HG03095 (cell line): Measurements from ENCODE around the gene CFAP69.

ENCODE experiments used
- ATAC-seq: cut with Tn5 transposase; IDR thresholded peaks from one replicate; pipeline ENCODE4 v1.9.1; 2021; ENCODE audit warnings: moderate library complexity; ENCODE audit not compliant: unreplicated experiment

Gene CFAP69, protein sequence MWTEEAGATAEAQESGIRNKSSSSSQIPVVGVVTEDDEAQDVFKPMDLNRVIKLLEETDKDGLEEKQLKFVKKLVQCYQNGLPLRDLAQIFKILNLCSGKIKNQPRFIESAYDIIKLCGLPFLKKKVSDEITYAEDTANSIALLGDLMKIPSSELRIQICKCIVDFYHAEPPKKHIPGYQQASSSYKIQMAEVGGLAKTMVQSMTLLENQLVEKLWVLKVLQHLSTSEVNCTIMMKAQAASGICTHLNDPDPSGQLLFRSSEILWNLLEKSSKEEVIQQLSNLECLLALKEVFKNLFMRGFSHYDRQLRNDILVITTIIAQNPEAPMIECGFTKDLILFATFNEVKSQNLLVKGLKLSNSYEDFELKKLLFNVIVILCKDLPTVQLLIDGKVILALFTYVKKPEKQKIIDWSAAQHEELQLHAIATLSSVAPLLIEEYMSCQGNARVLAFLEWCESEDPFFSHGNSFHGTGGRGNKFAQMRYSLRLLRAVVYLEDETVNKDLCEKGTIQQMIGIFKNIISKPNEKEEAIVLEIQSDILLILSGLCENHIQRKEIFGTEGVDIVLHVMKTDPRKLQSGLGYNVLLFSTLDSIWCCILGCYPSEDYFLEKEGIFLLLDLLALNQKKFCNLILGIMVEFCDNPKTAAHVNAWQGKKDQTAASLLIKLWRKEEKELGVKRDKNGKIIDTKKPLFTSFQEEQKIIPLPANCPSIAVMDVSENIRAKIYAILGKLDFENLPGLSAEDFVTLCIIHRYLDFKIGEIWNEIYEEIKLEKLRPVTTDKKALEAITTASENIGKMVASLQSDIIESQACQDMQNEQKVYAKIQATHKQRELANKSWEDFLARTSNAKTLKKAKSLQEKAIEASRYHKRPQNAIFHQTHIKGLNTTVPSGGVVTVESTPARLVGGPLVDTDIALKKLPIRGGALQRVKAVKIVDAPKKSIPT

DNA sequence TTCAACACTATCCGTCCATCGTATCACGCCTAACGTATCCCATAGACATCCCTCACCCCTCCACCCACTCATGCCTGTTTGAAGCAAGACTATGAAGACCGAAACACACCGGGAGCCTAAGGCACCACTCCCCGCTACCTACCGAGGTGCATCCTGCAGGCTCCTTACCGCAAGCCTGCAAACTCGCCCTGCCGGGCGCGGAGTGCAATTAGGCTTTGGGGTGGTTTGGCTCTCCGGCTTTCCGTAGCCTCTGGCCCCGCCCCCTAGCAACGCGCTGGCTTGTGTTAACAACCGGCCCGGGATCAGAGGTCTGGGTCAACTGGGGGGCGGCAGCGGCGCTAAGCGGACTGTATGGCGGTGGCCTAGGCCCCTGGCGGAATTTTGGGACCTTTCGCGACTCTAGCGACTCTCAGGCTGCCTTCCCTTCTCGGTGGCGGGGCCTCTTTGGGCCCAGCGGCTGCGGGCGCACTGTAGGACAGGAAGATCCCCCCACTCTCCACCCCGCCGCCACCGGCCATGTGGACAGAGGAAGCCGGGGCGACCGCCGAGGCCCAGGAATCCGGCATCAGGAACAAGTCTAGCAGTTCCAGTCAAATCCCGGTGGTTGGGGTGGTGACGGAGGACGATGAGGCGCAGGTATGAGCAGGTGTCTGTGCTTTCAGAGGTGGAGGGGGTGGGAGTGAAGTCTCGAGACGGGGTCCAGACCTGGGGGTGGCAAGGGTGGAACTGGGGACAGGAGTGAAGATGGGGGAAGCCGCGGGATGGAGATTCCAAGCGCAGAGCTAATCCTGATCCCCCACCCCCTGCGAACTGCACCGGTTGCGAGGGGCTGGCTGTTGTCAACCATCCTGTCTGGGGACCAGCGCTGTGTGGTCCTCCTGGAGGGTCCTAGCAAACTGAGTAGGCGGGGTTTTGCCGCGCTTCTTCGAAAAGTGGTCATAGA is at the start of gene CFAP69:
TSS of gene CFAP69 (plus strand) at position 266 of the 943 bp plus-strand sequence. CDS start at position 517, 251 bp downstream.
- ATAC-seq = peak; percentile 85

DNA sequence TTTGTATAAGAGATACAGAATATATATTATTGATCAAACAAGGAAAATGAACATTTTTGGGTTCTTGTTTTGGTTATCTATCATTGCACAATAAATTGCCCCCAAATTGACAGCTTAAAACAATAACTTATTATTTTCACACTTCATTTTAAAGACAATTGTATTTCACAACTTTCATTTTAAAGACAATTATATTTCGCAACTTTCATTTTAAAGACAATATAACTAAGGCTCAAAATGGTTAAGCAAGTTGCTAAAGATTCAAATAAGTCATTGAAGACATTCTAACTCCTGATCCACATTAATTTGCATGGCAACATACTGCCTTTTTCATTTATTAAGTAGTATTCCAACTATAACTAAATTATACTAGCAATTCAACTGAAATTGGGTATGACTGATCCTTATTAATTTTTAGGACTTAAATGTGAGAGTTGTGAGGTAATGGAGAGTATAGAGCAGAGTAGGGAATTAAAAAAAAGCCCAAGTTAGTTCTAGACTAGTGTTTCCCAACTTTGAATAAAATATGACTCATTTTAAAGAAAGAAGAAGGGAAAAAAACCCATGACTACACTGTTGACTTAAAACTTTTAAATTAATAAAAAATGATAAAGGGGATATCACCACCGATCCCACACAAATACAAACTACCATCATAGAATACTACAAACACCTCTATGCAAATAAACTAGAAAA is 43.3 kb upstream of the CFAP69 start:
- no peak for ATAC-seq

DNA sequence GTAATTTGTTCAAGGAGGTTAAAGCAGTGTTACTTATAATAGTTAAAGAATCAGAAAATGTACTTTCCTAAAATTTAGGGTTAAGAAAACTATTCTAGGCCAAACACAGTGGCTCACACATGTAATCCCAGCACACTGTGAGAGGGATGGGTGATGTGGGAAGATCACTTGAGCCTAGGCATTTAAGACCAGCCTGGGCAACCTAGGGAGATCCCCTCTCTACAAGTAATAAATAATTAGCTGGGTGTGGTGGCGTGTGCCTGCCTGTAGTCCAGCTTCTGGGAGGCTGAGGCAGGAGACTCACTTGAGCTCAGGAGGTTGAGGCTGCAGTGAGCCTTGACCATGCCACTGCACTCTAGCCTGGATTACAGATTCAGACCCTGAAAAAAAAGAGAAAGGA is 37.0 kb upstream of the CFAP69 start:
- no peak for ATAC-seq

DNA sequence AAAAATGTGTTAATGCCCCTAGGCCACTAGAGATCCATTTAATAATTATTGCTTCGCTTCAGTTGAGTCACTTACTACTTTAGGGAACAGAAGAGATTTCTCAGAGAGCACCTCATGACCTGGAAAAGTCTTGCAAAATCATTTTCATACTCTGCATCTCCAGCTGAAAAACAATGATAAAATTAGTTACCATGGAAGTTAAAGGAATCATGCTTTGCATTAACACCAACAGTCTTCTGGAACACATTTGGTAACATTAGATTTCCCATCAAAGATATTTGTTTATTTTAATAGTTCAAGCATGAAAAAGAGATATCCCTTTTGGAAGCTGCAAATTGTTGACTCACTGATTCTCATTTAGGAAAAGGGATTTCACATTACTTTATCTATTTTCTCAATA is 35.2 kb upstream of the CFAP69 start:
- no peak for ATAC-seq

DNA sequence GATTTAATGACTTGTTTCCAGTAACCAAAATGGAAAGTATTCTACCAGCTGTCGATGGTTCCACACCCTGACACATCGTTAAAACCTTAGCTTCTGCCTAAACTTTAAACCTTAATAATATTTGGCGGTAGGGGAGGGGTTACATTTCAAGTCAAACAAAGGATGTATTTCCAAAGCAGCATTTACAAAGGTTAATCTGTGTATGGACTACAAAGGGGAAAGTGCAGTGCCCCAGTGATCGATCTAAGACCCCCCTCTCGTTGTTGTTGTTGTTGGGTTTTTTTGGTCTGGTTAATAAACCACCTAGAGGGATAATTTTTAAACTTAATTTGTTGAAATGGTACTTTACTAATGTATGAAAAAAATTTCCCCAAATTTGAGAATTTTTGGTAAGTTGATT is 34.5 kb upstream of the CFAP69 start:
- ATAC-seq = no peak

DNA sequence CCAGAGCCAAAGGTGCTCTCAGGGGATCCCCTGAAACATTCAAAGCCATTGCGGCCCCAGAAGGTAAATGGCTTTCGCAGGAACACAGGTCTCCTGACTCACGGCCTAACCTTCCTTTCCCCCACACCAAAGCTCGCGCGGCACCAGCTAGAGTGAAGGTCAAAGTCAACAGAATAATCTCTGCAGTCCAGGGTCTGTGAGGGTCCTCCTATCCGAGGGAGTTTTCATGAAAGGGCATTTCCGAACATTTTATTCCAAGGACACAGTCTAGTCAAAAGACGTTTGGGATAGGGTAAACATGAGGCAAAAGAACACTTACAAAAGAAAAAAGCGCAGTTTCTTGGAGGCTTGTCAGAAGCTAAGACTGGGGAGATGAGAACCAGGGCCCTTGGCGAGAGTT is 34.0 kb upstream of the CFAP69 start:
- ATAC-seq = no peak

DNA sequence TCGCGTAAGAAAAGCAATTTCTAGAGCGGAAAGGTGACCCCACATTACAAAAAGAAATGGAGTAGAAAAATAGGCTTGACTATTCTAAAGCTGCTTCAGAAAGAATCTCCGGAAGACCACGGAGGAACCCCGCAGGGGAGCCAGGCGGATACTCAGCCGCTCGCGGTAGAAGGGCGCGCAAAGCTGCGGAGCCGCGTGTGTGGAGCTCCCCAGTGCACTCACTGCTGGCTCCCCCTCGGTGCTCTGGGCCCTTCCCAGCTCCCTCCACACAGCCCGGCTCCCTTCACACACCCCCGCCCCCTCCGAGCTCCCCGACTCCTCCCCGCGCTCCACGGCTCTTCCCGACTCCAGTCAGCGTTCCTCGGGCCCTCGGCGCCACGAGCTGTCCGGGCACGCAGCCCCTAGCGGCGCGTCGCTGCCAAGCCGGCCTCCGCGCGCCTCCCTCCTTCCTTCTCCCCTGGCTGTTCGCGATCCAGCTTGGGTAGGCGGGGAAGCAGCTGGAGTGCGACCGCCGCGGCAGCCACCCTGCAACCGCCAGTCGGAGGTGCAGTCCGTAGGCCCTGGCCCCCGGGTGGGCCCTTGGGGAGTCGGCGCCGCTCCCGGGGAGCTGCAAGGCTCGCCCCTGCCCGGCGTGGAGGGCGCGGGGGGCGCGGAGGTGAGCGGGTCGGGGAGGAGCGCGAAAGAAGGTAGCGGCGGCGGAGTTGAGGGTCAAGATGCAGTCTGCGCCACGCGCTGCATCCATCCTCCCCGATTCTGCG is 33.4 kb upstream of the CFAP69 start, which contains the start of gene STEAP2:
TSS of gene STEAP2 (plus strand) at position 350 of the 758 bp plus-strand sequence. CDS start 13,343 bp downstream, outside the sequence.
- ATAC-seq = peak; percentile 89

DNA sequence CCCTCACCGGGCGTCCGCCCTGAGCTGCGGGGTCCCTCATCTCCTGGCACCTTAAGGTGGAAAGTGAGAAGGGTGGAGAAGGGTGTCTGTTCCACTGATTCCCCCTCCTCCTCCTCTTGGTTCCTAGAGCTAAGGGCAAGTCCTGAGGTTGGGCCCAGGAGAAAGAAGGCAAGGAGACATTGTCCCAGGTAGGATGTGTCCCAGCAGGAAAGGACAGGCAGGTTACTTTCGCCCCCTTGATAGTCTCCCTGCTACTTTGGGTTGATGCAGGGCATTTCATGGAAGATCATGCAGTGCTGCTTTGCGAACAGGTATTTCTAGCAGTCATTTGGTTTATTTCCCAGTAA is 32.9 kb upstream of the CFAP69 start:
- ATAC-seq = no peak

DNA sequence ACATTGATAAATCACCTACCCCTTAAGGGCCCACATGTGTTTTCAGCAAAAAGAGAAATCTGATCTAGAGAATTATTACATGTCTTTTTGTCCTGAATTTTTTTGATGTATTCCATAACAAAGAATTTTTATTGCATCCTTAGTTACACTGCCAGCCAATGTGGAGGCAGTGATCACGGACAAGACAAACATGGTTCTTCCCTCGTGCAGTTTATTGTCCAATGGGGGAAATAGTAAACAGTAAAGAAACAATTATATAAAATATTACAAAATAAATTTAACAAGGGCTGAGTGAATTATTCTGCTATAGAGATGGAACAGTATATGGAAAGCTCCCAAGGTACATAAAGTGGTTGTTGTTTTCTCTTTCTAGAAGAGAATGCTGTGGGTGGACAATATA is 31.5 kb upstream of the CFAP69 start:
- no peak for ATAC-seq

DNA sequence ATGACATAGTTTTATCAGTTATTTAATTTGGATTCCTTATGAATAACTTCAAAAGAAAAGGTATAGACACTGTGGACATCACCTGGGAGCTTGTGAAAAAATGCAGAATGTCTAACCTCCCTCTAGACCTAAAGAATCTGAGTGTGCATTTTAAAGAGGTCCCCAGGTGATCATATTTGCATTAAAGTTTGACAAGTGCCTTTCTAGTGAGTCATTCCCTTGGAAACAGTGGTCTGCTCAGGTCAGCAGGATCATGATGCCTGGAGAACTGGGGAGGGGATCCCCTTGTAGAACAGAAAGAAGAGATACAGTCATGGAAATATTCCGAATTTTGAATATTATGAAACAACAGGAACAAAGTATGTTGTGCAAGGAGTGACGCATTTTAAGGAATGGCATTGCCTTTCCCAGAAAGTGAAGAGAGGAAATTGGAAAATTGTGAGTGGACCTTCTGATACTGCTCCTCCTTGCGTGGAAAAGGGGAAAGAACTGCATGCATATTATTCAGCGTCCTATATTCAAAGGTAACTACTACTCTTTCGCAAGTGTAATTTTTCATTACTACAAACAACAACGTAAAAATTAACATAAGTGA is 28.8 kb upstream of the CFAP69 start:
- ATAC-seq = no peak

DNA sequence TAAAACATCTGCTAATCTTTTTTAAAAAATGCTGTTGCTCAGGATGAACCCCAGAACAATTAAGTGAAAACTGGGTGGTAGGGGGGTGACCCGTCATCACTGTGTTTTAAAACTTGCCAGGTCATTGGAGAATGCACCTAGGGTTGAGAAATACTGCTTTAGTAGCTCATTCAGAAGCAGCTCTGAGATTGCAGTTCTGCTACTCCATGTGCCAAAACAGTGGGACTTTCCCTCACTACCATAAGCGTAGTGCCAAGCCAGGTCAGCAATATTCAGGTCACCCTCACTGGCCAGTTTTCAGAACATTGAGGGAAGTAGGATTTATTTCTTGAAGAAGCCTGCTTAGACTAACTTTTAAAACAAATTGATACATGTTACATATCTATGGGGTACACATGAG is 28.2 kb upstream of the CFAP69 start:
- no peak for ATAC-seq

DNA sequence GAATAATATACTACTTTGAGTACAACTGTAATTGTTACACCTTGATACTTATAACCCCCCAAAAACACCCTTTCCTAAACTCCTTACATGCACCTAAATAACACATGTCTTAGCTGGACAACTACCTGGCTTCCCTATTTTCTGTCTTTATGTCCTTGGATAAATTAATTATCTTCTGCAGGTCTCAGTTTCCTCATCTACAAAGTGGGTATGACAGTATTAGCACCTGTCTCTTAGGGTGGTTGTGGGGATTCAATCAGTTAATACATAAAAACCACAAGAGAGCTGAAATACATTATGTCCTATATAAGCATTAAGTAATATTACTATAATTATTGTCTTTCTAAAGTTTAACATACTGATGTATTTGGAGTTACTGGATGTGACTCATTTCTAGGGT is 22.6 kb upstream of the CFAP69 start:
- ATAC-seq = no peak

DNA sequence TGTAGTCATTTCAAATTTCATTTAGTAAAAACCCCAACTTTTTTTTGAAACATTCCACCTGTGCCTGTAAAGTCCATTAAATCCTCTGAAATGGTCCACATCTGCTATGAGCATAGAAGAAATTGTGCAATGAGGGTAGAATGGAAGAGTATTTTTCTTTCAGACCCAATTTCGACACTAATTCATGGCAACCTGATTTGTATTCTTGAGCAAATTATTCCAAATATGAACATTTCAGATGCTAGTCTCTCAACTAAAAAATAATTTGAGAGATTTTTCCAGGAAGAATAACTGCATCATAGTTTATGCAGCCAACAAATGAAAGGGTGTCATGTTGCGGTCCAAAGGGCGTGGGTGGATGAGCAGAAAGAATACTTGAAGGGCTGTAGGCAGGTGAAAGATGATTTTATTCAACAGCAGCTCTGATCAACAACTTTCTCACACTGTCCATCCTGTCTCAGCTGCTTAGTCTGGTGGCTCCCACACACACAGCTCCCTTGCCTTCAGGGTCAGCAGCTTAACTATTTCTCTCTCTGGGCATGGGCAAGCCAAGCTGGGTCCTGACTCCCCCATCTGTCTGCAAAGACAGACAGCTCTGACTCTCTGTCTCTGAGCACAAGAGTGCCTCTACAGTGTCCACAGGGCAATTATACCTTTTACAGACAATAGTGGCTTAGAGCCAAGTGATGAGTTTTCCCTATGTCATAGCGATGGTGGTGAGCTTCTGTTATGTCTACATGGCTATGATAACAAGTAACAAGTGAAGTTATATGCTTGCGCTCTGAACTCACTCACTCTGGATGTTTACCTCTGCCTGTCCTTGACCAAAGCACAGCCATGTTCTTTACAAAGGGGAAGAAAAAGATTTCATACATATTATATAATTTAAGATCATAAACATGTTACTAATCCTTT is 21.9 kb upstream of the CFAP69 start:
- no peak for ATAC-seq

DNA sequence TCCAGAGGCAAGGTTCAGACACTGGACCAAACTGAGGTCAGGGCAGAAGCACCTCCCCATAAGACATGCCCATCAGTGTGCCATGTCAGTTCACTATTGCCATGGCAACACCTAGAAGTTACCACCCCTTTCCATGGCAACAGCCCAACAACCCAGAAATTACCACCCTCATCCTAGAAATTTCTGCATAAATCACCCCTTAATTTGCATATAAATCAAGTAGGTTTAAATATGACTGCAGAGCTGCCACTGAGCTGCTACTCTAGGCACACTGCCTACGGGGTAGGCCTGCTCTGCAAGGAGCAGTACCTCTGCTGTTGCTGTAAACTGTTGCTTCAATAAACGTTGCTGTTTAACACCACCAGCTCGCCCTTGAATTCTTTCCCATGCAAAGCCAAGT is 20.8 kb upstream of the CFAP69 start:
- no peak for ATAC-seq

DNA sequence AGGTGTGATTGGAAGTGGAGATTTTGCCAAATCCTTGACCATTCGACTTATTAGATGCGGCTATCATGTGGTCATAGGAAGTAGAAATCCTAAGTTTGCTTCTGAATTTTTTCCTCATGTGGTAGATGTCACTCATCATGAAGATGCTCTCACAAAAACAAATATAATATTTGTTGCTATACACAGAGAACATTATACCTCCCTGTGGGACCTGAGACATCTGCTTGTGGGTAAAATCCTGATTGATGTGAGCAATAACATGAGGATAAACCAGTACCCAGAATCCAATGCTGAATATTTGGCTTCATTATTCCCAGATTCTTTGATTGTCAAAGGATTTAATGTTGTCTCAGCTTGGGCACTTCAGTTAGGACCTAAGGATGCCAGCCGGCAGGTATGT is 19.8 kb upstream of the CFAP69 start:
- no peak for ATAC-seq

DNA sequence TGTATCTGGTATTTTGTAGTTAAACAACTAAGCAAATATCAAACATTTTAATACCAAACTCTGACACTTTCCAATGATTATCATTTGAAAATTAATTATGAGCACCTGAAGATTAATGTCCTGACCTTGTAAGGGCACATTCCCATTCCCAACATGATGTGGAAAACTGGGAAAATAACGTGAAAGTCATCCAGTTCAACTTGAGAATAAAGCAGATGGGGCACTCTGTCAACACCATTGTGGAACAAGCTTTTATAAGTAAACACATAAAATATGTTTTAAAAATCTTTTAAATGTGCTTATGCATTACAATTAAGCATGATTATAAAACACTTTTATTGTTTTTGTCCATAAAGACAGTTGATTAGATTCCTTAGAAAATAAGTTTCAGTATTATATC is 19.4 kb upstream of the CFAP69 start:
- no peak for ATAC-seq

DNA sequence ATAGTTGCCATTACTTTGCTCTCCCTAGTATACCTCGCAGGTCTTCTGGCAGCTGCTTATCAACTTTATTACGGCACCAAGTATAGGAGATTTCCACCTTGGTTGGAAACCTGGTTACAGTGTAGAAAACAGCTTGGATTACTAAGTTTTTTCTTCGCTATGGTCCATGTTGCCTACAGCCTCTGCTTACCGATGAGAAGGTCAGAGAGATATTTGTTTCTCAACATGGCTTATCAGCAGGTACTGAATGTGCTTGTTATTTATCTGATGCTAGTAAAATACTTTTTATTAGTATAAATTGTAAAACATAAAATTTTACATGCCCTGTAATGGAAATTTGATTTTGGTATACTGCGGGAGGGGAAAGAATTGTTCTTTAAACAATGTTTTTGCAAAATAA is 17.7 kb upstream of the CFAP69 start:
- no peak for ATAC-seq

DNA sequence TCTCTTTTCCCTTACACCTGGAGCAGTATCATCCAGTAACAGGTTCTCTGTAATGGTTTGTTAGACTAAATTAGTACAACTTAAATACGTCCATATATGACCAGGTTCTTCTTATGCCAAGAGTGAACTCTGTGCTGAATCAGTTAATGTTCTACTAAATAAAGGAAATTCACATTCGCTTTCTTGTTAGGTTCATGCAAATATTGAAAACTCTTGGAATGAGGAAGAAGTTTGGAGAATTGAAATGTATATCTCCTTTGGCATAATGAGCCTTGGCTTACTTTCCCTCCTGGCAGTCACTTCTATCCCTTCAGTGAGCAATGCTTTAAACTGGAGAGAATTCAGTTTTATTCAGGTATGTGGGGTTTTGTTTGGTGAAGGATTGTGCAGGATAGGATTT is 15.3 kb upstream of the CFAP69 start:
- ATAC-seq = no peak
